RCC 7860 (cell line): ENCODE measurements around the gene NOS1AP.
"Not testable (repeated sequence)": the region's sequence is repeated elsewhere in the genome, so short reads cannot be mapped to it uniquely, and the experiment has no call there.

Source experiments
- DNase-seq: peaks from one replicate; pipeline ENCODE4 v3.0.0-alpha.2; 2015; ENCODE audit warnings: low spot score
- FAIRE-seq: peaks from 2 replicates; lab custom pipeline; 2012; peaks lifted over from hg19 to GRCh38; lab: Jason Lieb, UNC

The NOS1AP gene

DNA sequence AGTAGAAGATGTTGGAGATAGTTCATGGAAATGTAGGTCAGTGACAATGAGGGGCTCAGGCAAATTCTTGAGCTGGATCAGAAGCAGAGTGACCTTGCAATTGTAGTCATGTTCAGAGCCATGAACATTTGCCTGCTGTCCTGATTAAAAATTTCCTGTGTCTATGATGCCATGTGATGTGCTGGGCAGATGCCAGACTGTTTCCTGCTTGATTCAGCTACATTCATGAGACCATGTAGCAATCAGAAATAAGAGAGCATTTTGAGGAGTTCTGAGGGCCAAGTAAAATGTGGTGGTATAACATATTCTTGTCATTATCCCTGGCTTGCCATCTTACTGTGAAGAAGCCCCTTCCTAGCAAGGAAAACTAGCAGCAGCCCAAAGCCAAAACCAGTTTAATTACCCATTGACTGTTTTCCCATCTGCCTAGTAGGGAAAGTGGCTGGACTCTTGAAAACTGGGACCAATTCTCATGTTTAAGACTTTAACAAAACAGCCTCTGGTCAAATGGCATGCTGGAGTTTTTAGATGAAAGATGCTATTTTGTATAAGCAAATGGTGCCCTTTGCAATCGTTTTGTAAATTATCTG is 118.3 kb downstream of the NOS1AP start:
- no peak for DNase-seq
- no peak for FAIRE-seq

GRCh38 chr1:162189345-162189744 is 119.9 kb downstream of the NOS1AP start:
- no peak for FAIRE-seq
- DNase-seq, result no peak

DNA sequence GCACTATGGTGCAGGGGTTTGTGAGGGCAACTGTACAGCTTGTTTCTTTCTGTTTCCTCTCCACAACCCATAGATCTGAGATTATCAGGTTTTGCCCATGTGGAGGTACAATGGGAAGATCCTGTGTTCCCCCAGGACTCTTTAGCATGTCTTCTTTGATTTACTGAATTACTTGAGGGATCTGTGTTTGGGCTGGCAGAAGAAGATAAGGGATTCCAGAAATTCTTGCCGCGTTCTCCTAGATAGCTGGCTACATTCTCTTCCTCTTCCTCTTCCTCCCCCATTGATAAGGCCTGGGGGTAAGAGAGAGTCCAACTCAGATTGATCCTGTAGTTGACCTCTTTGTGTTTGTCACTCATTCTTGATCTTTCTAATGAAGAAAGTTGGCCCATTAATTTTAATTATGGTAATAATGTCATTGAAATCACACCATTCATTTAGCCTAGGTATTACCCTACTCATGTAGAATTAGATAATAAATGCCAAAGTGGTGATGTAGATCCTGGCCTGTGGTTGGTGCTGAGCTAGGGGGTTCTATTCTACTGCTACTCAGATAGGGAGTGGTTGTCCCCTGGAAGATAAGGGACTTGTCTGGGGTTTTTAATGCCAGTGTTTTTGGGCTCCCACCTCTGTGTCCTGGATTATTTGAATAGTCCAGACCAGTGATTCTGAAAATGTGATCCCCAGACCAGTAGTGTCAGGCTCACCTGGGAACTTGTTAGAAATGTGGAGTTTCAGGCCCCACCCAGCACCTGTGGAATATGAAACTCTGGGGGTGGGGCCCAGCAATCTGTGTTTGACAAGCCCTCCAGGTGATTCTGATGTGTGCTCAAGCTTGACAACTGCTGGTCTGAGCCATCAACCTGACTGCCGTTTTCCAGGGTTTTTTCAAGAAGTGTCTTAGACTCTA is 122.2 kb downstream of the NOS1AP start:
- FAIRE-seq, result no peak
- no peak for DNase-seq

DNA sequence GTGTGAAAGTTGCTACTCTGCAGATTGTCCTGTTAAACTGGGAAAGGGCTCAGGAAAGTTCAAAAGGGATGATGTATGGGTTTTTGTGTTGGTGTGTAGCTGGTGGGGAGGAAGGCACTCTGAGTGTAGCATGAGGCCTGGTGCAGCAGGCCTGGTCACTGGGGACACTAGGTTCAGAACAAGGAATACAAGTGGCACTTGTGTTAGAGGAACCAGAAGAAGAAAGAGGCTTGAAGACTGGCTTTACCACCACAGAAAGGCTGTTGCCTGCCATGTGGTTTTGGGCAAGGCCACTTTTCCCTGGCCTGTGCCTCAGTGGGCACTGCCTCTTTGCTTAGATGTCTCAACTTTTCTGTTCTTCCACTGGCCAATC is 122.8 kb downstream of the NOS1AP start:
- no peak for DNase-seq
- FAIRE-seq, result no peak

DNA sequence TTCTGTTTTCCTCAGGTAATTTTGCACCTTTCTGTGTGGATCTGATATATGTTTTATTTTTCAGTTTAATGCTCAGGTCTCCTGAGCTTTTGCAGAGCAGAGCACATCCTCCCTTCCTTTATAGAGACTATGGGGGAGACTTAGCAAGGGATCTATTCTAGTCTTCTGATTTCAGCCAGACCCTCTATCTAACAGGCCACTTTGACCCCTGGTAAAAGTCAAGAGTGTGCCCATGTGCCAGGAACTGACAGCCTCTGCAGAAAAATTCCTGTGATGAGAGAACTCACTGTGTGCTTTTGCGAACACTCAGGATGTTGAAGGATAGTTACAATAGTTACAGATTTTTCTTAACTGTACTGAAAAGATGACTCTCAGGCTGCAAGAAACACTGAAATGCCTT is 123.3 kb downstream of the NOS1AP start:
- DNase-seq, result no peak
- FAIRE-seq, result no peak

- DNase-seq (no peak), FAIRE-seq (no peak)
Measured at GRCh38 chr1:162193221-162193620, 123.7 kb downstream of the NOS1AP start.

DNA sequence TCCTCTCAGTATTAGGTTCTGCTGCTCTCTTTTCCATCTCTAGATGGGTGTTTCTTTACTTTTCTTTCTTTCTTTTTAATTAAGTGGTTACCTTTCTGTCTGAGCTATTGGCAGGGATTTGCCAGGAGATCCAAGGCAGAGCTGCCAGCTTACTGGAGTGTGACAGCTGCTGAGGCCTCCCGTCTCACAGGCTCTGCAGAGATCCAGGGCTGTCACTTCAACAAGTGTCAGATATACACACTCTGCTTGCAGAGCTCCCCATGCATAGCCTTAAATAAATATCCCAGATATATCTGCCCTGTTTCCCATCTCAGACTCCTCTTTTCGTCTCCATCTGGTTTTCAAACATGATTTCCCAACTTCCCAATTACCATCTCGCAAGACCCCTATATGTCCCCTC is 124.3 kb downstream of the NOS1AP start:
- DNase-seq (no peak), FAIRE-seq (no peak)

GRCh38 chr1:162195567-162195966 is 126.1 kb downstream of the NOS1AP start:
- FAIRE-seq (no peak), DNase-seq (no peak)

DNA sequence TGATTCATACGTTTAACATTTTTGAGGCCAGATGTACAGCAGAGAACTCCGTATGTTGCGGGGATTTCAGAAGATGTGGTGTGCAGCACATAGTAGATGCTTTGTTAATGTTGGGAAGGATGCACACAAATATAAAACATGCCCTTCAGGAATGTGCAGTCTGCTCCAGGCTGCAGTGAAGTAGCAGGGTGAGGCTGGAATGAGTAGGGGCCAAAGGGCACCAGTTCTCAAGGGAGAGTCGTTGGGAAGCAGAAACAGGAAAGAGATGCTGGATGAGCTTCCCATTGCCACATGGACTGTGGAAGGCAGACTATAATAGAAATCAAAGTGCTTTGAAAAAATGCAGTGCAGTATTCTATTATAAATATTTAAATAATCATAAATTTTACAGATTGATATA is 126.9 kb downstream of the NOS1AP start:
- DNase-seq, result no peak
- no peak for FAIRE-seq

DNA sequence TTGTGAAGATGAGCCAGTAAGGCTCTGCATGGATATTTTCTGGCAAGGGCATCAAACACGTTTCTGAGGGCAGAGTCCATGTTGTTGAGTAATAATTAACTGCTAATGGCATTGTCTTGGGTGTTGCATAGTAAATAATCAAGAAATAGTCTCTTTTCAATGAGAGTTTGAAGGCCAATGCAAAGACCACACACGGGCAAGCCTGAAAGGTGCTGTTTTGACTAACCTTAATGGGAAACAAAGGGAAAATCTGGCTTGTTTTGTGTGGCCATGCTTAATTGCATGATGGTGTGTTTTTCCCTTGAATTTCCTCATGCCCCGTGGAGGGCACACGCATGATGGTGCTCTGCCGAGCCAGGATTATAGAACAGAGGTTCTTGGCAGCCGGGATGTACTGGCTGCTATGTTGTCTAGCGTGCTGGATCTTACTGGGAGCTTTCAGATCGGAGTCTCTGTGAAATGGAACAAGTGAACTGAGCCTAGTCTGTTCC is 127.6 kb downstream of the NOS1AP start:
- no peak for DNase-seq
- FAIRE-seq, result no peak

DNA sequence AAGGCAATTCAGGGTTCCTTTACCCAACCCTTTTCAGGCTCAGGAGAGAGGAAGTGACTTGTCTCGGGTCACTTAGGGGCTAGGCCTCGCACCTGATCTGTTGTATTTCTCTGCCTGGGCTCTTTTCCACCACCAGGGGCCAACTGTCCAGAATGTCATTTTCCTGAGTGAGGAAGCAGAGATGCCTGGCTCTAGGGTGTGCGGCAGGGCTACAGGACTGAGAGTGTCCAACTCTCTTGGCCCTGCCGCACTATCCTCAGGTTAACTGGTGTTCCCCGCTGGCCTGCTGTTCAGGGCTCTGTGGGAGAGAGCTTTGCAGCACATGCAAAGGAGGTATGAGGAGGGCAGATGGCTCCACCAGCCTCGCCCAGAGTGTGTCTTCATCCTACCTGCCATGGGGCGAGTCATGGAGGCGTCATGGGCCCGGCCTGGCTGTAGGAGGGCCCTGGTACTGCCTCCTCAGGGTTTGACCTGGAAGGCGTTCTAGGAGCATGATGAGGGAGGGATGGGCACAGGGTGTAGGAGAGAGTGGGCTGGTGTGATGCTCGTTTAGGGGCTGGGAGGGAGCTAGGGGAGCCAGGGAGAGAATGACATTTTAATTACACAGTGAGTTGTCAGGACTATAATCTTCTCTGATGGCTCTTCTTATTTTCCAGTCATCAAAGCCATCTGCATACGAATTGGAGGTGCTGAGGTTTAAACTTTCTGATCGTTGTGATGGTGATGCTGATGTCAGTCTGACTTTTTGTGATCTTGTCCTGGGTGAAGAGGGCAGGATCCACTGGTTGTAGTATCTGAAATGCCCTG is 128.3 kb downstream of the NOS1AP start:
- DNase-seq, result no peak
- no peak for FAIRE-seq

GRCh38 chr1:162200096-162200847 is 130.8 kb downstream of the NOS1AP start:
- FAIRE-seq (no peak), DNase-seq (no peak)

DNA sequence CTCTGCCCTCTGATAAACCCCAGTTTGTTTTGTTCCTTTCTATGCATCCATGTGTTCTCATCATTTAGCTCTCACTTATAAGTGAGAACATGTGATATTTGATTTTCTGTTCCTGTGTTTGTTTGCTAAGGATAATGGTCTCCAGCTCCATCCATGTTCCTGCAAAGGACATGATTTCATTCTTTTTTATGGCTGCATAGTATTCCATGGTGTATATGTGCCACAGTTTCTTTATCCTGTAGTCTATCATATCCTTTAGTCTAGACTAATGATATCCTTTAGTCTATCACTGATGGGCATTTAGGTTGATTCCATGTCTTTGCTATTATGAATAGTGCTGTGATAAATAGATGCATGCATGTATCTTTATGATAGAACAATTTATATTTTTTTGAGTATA is 131.6 kb downstream of the NOS1AP start:
- not testable (repeated sequence) for FAIRE-seq, DNase-seq

DNA sequence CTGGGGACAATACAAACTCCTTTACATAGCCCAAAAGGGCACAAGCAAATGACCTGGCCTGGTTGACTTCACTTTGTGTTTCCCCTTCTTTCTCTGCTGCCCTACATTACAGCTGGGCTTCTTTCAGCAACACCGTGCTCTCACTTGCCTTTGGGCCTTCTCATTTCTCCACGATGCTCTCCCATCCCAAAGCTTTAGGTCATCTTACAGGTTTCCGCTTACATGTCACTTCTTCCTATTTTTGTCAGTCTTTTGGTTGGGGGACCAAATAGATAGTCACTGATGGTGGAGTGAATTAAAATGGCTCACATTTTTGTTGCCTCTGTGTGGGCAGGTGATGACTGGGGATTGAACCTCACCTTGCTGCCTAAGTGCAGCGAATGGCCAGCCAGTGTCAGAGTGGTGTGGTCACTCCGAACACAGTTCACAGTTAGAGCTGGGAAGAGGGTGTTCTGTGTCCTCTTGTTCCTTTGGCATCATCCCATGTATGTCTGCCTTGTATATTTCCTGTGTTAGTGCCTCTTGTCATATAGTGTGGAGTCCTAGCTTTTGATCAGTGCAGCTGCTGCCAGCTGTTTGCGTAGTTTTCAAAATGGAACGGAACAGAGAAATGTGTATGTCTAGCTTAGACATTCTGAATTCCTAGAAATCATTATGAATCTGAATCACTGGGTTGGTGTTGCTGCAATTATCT is 134.8 kb downstream of the NOS1AP start:
- FAIRE-seq (no peak), DNase-seq (no peak)

DNA sequence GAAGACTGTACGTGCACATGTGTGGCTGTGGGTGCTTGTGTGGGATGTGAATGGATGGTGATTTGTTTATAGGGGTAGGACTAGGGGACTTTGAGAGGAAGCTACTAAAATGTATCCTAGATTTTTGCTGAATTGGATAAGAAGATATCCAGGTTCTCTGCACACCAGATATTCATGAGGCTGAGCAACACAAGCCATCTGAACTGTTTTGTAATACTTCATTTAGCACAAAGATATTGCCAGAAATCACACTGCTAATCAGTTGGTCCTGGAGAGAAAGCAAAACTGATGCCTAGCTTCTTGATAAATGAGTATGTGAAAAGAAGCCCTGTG is 135.3 kb downstream of the NOS1AP start:
- DNase-seq, result no peak

DNA sequence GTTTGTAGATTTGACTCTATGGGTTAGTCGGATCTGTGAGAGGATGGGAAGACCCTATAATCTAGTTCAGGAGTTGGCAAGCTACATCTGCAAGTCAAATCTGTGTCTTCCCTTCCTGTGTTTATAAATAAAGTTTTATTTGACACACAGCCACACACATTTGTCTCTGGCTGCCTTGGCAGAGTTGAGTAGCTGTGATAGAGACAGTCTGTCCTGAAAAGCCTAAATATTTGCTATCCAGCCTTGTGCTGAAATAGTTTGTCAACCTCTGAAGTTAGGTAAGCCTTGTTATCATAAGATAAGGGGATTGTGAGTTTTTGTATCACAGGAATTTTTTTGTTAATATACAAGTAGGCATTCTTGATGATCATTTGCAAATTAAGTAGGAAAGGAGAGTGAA is 136.8 kb downstream of the NOS1AP start:
- no peak for FAIRE-seq
- no peak for DNase-seq

More for the DNA sequence above, 135.3 kb downstream of the NOS1AP start:
- FAIRE-seq, result no peak

GRCh38 chr1:162206749-162207635 is 137.5 kb downstream of the NOS1AP start:
- DNase-seq (no peak), FAIRE-seq (no peak)

GRCh38 chr1:162207862-162208261 is 138.4 kb downstream of the NOS1AP start:
- no peak for FAIRE-seq

GRCh38 chr1:162210196-162210595 is 140.7 kb downstream of the NOS1AP start:
- FAIRE-seq (no peak), DNase-seq (no peak)

More at GRCh38 chr1:162207862-162208261, 138.4 kb downstream of the NOS1AP start:
- DNase-seq, result no peak
